NCI-H1436 treated with DMSO at 0.1 percent for 48 hours (cell line): Measurements from ENCODE around the gene TMED8.
"Not testable (repeated sequence)": the region's sequence is repeated elsewhere in the genome, so short reads cannot be mapped to it uniquely, and the experiment has no call there.

Experiments
- DNase-seq: peaks from one replicate; lab custom pipeline; 2025; lab: John Stamatoyannopoulos, UW

TMED8 gene

GRCh38 chr14:77322250-77322902, 54.5 kb downstream of the TMED8 start:
- DNase-seq, result no peak

DNA sequence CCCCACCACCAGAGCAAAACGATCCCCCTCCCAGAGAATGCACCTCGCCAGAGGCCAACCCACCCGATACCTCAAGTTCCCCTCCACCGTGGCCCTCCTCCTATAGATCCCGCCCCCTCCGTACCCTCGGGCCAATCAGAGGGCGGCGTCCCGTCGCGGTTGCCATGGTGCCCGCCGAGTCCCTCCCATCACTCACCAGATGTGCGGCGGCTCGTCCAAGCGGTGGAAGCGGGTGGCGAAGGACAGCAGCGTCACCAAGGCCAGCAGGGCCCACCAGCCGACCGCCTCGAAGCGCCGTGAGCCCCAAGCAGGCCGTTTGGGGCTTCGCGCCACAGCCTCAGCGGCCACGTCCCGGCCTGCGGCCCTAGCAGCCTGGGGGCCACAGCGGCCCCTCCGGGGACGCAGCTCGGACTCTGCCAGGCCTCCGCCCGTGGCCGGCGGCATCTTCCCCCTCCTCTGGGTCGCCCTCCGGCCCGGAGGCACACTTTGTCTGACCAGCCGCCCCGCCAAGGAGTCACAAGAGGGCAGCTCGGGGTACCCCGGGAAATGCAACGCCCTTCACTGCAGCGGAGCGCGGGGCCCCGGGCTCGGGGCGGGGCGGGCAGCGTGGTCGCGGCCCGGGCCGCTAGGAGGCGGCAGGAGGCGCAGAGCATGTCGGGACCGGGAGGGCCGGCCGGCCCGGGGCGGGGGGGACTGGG, 56.5 kb downstream of the TMED8 start, which contains the start of gene POMT2:
POMT2 (minus strand) TSS at position 646 of the 698 bp plus-strand sequence; CDS start at position 444, 202 bp downstream.
- DNase-seq, result peak; percentile 68

GRCh38 chr14:77319422-77319821, 57.5 kb downstream of the TMED8 start:
- no peak for DNase-seq

DNA sequence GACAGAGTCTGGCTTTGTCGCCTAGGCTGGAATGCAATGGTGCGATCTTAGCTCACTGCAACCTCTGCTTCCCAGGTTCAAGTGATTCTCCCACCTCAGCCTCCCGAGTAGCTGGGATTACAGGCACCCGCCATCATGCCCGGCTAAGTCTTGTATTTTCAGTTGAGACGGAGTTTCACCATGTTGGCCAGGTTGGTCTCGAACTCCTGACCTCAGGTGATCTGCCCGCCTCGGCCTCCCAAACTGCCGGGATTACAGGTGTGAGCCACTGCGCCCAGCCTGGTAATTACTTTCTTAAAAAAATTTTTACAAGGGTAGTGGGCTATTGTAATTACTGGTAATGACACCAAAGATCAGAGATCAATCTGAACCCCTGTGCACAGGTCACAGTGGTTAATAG, 58.1 kb downstream of the TMED8 start:
- not testable (repeated sequence) for DNase-seq

DNA sequence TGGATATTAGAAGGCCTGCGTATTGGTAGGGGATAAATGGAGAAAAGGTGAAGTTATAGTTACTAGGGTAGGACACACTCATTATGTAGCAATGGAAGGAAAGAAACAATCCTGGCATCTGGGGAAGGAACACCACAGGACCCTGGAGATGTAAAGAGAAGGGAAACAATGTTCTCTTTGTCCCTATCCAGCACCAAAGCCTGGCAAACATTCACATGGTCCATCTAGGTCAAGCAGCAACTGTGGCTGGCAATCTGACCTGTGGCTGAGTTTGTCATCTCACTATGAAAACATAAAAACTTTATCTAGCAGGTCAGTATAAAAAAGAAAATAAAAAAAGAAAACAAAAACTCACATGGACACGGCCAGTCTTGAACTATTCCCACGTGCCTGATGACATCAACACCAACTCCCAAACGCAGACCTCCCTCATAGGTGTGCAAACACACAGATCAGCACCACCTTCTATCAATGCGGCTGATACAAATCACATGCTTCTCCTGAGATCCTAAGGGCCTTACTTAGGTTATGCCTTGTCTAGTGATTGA, 58.8 kb downstream of the TMED8 start:
- DNase-seq, result no peak

DNA sequence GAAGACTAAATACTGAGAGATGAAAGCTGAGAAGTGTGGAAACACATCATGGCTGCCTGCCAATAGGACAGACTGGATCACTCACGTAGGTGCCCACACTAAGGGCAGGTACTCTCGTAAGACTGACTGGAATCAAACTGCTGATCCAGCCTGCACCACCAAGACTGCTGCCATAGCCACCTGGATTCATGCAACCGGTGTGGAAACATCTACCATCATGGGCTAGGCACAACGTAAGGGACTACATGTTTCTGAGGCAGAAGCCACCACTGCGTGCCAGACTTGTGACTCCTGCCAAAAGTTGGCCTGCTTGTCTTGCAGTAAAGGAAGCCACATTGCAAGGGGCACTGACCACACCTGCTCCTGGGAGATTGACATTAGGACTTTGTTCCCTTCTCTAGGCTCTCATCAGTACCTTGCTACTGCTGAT, 60.0 kb downstream of the TMED8 start:
- DNase-seq, result no peak

GRCh38 chr14:77316195-77316505, 60.7 kb downstream of the TMED8 start:
- no peak for DNase-seq

DNA sequence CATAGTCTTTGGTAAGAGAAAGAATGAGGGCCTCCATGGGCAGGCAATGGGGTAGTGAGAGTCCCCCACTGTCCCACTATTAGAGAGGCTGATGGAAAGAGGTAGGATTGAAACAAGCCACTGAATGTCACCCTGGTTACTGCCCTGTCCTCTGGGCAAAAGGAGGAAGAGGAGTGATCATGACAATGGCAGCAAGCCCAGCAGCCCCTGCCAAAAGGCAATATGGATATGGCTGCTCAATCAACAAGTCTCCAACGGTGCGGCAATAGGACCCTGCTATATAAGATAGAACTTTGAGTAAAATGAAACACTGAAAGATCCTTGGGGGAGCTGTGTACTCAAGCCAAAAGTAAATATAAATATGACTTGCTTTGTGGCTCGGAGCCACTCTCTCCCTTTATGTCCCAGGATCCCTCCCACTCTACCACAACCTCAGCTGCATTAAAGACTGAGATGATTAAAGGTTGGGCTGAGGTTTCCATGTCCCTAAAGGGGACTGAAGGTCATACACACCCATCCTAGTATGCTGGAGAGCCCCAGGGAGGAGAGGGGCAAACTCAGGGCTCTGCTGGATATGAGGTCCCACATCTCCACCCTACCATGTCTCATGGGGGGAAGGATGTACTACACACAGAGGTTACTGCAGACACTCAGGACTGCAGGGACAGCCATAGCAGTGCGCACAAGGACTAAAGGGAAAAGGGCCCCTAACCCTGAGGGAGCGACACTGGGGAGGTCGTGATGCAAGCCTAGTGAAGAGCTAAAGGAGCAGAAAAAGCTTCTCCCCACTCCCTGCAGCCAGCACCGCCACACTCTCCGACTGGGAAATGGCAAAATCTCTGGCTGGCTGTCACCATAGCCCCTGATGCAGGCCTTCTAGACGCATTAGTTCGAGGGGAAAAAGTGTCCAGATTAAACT, 62.1 kb downstream of the TMED8 start:
- DNase-seq, result no peak

GRCh38 chr14:77314043-77314442, 62.9 kb downstream of the TMED8 start:
- no peak for DNase-seq

DNA sequence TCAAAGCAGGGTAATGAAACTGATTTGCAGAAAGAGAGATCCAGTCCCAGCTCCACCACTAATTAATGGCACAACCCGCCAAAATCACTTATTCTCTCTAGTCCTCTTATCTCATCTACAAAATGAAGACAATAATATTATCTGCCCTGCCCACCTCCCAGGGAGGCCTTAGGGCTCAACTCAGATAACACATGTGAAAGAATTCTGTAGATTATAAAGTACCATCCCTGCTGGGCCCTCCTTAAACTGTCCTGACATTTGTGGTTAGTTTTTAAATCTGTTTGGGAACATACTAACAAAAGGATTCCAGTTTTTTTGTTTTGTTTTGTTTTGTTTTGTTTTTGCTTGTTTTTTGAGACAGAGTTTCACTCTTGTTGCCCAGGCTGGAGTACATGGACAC, 63.5 kb downstream of the TMED8 start:
- DNase-seq, result no peak

DNA sequence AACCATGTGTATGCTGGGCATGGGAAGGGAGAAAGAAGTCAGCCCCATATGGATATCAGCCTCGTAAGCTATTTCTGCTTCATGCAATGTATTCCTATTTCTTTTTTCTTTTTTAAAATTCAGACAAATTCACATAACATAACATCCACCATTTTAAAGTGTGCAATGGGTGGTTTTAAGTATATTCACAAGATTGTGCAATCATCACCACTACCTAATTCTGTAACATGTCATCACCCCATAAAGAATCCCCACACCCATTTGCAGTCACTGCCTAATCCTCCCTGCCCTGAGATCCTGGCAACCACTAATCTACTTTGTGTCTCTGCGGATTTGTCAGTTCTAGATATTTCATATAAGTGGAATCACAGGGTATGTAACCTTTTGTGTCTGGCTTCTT, 65.7 kb downstream of the TMED8 start:
- no peak for DNase-seq

- no peak for DNase-seq
These were observed 66.9 kb downstream of the TMED8 start for GRCh38 chr14:77310026-77310425.

GRCh38 chr14:77309131-77309530, 67.8 kb downstream of the TMED8 start:
- DNase-seq, result no peak

DNA sequence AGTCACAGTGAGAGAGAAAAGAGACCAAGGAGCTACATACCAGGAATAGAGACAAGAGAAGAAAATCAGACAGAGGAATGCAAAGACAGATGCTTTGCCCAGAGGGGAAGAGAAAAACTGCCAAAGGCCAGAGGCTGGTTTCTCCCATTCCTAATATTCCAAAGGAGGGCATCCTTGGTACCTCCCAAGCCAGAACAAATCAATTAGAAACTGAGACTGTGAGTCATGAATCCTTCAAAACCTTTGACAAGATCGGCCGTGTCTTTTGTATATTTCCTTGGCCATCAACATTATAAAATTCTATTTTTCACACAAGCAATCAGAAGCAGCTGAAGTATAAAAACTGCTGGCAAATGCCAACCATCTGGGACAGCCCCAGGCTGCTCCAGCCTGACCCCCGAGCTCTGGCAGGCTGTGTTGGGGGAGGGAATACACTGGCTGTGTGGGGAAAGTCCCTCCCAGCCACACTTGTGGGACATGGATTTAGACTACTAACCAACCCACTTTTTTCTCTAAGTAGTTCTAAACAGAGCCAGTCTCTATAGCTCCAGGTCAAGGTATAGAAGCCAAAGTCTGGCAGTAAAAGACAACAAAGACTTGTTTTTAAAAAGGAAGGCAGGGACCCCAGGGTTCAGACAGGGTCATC, 69.9 kb downstream of the TMED8 start:
- DNase-seq, result no peak

DNA sequence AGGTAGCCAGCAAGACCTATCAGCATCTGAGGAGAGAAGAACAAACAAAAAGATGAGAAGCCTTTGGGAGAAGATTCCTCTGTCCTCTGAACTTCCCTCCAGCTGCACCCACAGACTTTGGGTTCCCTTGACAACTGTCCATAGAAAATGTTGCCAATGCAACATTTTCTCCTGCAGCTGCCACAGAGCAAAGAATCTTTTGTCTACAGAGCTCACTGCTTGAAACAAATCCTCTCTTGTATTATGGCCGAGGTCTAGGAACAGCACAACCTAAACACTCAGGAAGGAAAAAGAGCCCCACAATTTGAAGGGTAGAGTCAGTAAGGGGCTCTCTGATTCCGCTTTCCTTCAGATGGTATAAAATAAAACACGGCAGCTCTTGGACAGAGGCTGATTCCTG, 70.5 kb downstream of the TMED8 start:
- no peak for DNase-seq

DNA sequence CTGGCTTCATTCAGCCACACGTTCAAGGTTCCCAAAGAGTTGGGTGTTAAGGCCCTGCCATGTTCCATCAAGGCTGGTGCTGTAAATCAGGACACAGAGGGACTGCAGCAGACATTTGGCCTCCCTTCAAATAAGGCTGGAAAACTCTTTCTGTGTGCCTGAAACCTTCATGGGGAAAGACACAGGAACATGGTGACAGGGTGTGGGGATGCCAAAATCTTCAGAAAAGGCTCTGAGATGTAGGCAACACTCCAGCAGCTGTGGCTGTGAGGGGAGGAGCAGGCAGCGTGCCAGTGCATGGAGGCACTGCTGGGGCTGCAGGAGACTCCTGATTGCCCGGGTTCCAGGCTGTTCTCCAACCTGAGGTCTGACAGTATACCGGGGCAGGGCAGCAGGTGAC, 71.2 kb downstream of the TMED8 start:
- no peak for DNase-seq

- no peak for DNase-seq
These were observed 73.3 kb downstream of the TMED8 start for GRCh38 chr14:77303417-77304156.

DNA sequence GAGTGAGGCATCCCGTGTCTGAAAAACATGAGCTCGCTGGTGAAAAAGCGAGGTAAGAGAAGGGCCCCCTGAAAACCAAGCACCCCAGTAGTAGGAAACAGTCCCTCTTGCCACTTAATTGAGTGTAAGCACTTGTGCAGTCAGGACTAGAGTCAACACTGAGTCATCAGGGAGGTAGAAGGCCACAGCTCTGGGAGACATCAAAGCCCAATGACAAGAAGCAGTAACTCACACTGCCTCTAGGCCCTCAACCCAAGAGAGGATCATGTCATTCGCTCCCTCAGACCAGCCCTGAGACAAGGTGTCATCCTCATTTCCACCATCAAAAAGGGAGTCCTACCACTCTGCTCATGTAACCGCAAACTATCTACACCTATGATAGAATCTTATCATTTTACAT, 74.0 kb downstream of the TMED8 start:
- no peak for DNase-seq

DNA sequence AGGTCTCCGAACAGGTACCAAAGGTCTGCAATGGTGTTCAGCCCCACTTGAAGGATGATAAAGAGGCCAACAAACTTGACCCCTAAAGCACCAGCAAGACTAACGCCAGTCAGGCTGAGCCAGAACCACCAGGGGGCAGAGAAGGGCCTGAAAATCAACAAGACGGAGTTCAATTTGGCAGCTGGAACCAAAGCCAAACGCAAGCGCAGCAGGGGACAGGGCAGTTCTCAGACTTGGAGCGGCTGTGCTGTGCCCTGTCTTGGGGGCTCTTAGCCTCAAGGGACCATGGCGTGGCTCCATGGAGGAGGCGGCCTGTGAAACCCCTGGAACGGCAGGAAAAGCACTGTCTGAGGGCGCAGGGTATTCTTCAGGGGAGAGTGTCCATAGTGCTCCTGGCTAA, 75.8 kb downstream of the TMED8 start:
- no peak for DNase-seq

- DNase-seq, result no peak
These were observed 77.1 kb downstream of the TMED8 start for GRCh38 chr14:77299771-77300170.

DNA sequence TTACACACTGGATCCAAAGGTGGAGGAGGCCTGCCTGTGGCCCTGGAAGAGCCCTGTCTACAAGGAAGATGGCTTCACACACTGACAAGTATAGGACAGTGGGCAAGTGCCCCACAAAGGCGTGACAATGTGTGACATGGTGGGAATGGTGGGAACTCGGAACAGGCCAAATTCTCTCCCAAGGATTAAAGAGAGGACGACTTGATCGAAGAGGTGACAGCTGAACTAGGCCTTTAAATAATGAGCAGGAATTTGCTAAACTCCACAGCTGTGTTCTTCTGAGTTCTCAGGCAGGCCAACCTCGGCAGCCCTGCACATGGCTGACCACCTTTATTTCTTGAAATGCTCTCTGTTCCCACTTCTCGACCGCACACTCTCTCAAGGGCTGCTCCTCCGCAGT, 80.0 kb downstream of the TMED8 start:
- DNase-seq, result no peak
